NCI-H146 treated with DMSO at 0.1 percent for 48 hours (cell line): ENCODE measurements around the gene MST1.

Source experiments
- DNase-seq: peaks from one replicate; lab custom pipeline; 2025; ENCODE audit not compliant: unreplicated experiment; lab: John Stamatoyannopoulos, UW

Gene MST1

GRCh38 chr3:49718858-49719213 is 29.6 kb upstream of the MST1 start:
- peak; percentile 29 for DNase-seq

GRCh38 chr3:49717959-49718857 is 28.9 kb upstream of the MST1 start:
- DNase-seq = no peak

- DNase-seq = no peak
Measured at GRCh38 chr3:49717211-49717958, 28.1 kb upstream of the MST1 start.

GRCh38 chr3:49716691-49717210 is 27.5 kb upstream of the MST1 start:
- no peak for DNase-seq

- DNase-seq = no peak
Measured at GRCh38 chr3:49716169-49716568, 26.9 kb upstream of the MST1 start.

GRCh38 chr3:49715611-49716121 is 26.4 kb upstream of the MST1 start:
- DNase-seq = no peak

GRCh38 chr3:49714728-49715550 is 25.7 kb upstream of the MST1 start:
- DNase-seq = no peak

GRCh38 chr3:49713336-49714105 is 24.2 kb upstream of the MST1 start:
- DNase-seq = no peak

- no peak for DNase-seq
Measured at GRCh38 chr3:49712631-49713317, 23.5 kb upstream of the MST1 start.

GRCh38 chr3:49712166-49712565 is 22.9 kb upstream of the MST1 start:
- DNase-seq = no peak

GRCh38 chr3:49711489-49711888 is 22.2 kb upstream of the MST1 start:
- DNase-seq = no peak

GRCh38 chr3:49709852-49710251 is 20.6 kb upstream of the MST1 start:
- DNase-seq = no peak

GRCh38 chr3:49707113-49707480 is 17.8 kb upstream of the MST1 start:
- DNase-seq = no peak

GRCh38 chr3:49706456-49707112 is 17.3 kb upstream of the MST1 start:
- DNase-seq = no peak

GRCh38 chr3:49705390-49705960 is 16.2 kb upstream of the MST1 start:
- no peak for DNase-seq

- DNase-seq = no peak
Measured at GRCh38 chr3:49704629-49705028, 15.4 kb upstream of the MST1 start.

- DNase-seq = no peak
Measured at GRCh38 chr3:49703956-49704355, 14.7 kb upstream of the MST1 start.

- DNase-seq = peak; percentile 6
Measured at GRCh38 chr3:49703443-49703927, 14.2 kb upstream of the MST1 start.

GRCh38 chr3:49702672-49703071 is 13.4 kb upstream of the MST1 start:
- DNase-seq = no peak
